ENCODE data around the gene SPEM2.

The SPEM2 gene

GRCh38 chr17:7409716-7410115 lies 15.7 kb upstream of the SPEM2 start:
- Histone ChIP-seq H3K9me3 (ENCODE audit: control insufficient read depth, low read length) (no peaks in the 10 kb centered on the region), H3K4me1 (ENCODE audit: control insufficient read depth, insufficient read depth, low read length, poor library complexity, severe bottlenecking) (peaks cover 11% of the 10 kb centered on the region), H3K27me3 (replicated peaks; ENCODE audit: control insufficient read depth, insufficient read depth, low read length, poor library complexity, severe bottlenecking) (no peaks in the 10 kb centered on the region), H3K36me3 (ENCODE audit: control insufficient read depth, insufficient read depth, low read length) (no peaks in the 10 kb centered on the region), H3K4me3 (ENCODE audit: insufficient read depth, low read depth, low read length, poor library complexity, severe bottlenecking) (no peak overlapping the region), H3K27ac (ENCODE audit: insufficient read depth, low read length, poor library complexity, severe bottlenecking) (no peak overlapping the region)
- DNase-seq: no peak

- H3K4me1 ChIP-seq (ENCODE audit: control insufficient read depth, insufficient read depth, low read length, poor library complexity, severe bottlenecking): no peaks in the 10 kb centered on the region
- H3K9me3 ChIP-seq (ENCODE audit: control insufficient read depth, low read length): no peaks in the 10 kb centered on the region
- no peaks in the 10 kb centered on the region for H3K36me3 ChIP-seq (ENCODE audit: control insufficient read depth, insufficient read depth, low read length)
- no peaks in the 10 kb centered on the region for H3K27me3 ChIP-seq (replicated peaks; ENCODE audit: control insufficient read depth, insufficient read depth, low read length, poor library complexity, severe bottlenecking)
- no peak overlapping the region for H3K4me3 ChIP-seq (ENCODE audit: insufficient read depth, low read depth, low read length, poor library complexity, severe bottlenecking)
- no peak for DNase-seq
- H3K27ac ChIP-seq (ENCODE audit: insufficient read depth, low read length, poor library complexity, severe bottlenecking): no peak overlapping the region
These were observed 14.6 kb upstream of the SPEM2 start for GRCh38 chr17:7410634-7411426.

- no peak for DNase-seq
- Histone ChIP-seq H3K27ac (ENCODE audit: insufficient read depth, low read length, poor library complexity, severe bottlenecking) (no peak overlapping the region), H3K27me3 (replicated peaks; ENCODE audit: control insufficient read depth, insufficient read depth, low read length, poor library complexity, severe bottlenecking) (no peaks in the 10 kb centered on the region), H3K4me1 (ENCODE audit: control insufficient read depth, insufficient read depth, low read length, poor library complexity, severe bottlenecking) (no peaks in the 10 kb centered on the region), H3K36me3 (ENCODE audit: control insufficient read depth, insufficient read depth, low read length) (no peaks in the 10 kb centered on the region), H3K4me3 (ENCODE audit: insufficient read depth, low read depth, low read length, poor library complexity, severe bottlenecking) (no peak overlapping the region), H3K9me3 (ENCODE audit: control insufficient read depth, low read length) (no peaks in the 10 kb centered on the region)
These were observed 14.0 kb upstream of the SPEM2 start for GRCh38 chr17:7411427-7411750.

GRCh38 chr17:7413346-7413985 lies 11.9 kb upstream of the SPEM2 start:
- DNase-seq: no peak
- H3K27ac ChIP-seq (ENCODE audit: insufficient read depth, low read length, poor library complexity, severe bottlenecking): no peak overlapping the region
- H3K4me3 ChIP-seq (ENCODE audit: insufficient read depth, low read depth, low read length, poor library complexity, severe bottlenecking): no peak overlapping the region
- no peaks in the 10 kb centered on the region for H3K36me3 ChIP-seq (ENCODE audit: control insufficient read depth, insufficient read depth, low read length)
- no peaks in the 10 kb centered on the region for H3K4me1 ChIP-seq (ENCODE audit: control insufficient read depth, insufficient read depth, low read length, poor library complexity, severe bottlenecking)
- no peaks in the 10 kb centered on the region for H3K9me3 ChIP-seq (ENCODE audit: control insufficient read depth, low read length)
- H3K27me3 ChIP-seq (replicated peaks; ENCODE audit: control insufficient read depth, insufficient read depth, low read length, poor library complexity, severe bottlenecking): no peaks in the 10 kb centered on the region

- Histone ChIP-seq H3K4me3 (ENCODE audit: insufficient read depth, low read depth, low read length, poor library complexity, severe bottlenecking) (no peak overlapping the region), H3K27ac (ENCODE audit: insufficient read depth, low read length, poor library complexity, severe bottlenecking) (no peak overlapping the region), H3K27me3 (replicated peaks; ENCODE audit: control insufficient read depth, insufficient read depth, low read length, poor library complexity, severe bottlenecking) (no peaks in the 10 kb centered on the region), H3K4me1 (ENCODE audit: control insufficient read depth, insufficient read depth, low read length, poor library complexity, severe bottlenecking) (no peaks in the 10 kb centered on the region), H3K36me3 (ENCODE audit: control insufficient read depth, insufficient read depth, low read length) (no peaks in the 10 kb centered on the region), H3K9me3 (ENCODE audit: control insufficient read depth, low read length) (no peaks in the 10 kb centered on the region)
- DNase-seq: no peak
These were observed 10.6 kb upstream of the SPEM2 start for GRCh38 chr17:7414837-7415236.

- DNase-seq: no peak
- Histone ChIP-seq H3K27ac (ENCODE audit: insufficient read depth, low read length, poor library complexity, severe bottlenecking) (no peak overlapping the region), H3K4me1 (ENCODE audit: control insufficient read depth, insufficient read depth, low read length, poor library complexity, severe bottlenecking) (no peaks in the 10 kb centered on the region), H3K27me3 (replicated peaks; ENCODE audit: control insufficient read depth, insufficient read depth, low read length, poor library complexity, severe bottlenecking) (no peaks in the 10 kb centered on the region), H3K9me3 (ENCODE audit: control insufficient read depth, low read length) (no peaks in the 10 kb centered on the region), H3K4me3 (ENCODE audit: insufficient read depth, low read depth, low read length, poor library complexity, severe bottlenecking) (no peak overlapping the region), H3K36me3 (ENCODE audit: control insufficient read depth, insufficient read depth, low read length) (no peaks in the 10 kb centered on the region)
These were observed 9.6 kb upstream of the SPEM2 start for GRCh38 chr17:7415784-7416183.

GRCh38 chr17:7416323-7416722 lies 9.1 kb upstream of the SPEM2 start:
- Histone ChIP-seq H3K36me3 (ENCODE audit: control insufficient read depth, insufficient read depth, low read length) (no peaks in the 10 kb centered on the region), H3K4me3 (ENCODE audit: insufficient read depth, low read depth, low read length, poor library complexity, severe bottlenecking) (no peak overlapping the region), H3K27ac (ENCODE audit: insufficient read depth, low read length, poor library complexity, severe bottlenecking) (no peak overlapping the region), H3K9me3 (ENCODE audit: control insufficient read depth, low read length) (no peaks in the 10 kb centered on the region), H3K4me1 (ENCODE audit: control insufficient read depth, insufficient read depth, low read length, poor library complexity, severe bottlenecking) (no peaks in the 10 kb centered on the region), H3K27me3 (replicated peaks; ENCODE audit: control insufficient read depth, insufficient read depth, low read length, poor library complexity, severe bottlenecking) (no peaks in the 10 kb centered on the region)
- DNase-seq: no peak

GRCh38 chr17:7417056-7417655 lies 8.3 kb upstream of the SPEM2 start:
- H3K27me3 ChIP-seq (replicated peaks; ENCODE audit: control insufficient read depth, insufficient read depth, low read length, poor library complexity, severe bottlenecking): no peaks in the 10 kb centered on the region
- no peaks in the 10 kb centered on the region for H3K36me3 ChIP-seq (ENCODE audit: control insufficient read depth, insufficient read depth, low read length)
- H3K9me3 ChIP-seq (ENCODE audit: control insufficient read depth, low read length): no peaks in the 10 kb centered on the region
- no peaks in the 10 kb centered on the region for H3K4me1 ChIP-seq (ENCODE audit: control insufficient read depth, insufficient read depth, low read length, poor library complexity, severe bottlenecking)
- no peak overlapping the region for H3K4me3 ChIP-seq (ENCODE audit: insufficient read depth, low read depth, low read length, poor library complexity, severe bottlenecking)
- H3K27ac ChIP-seq (ENCODE audit: insufficient read depth, low read length, poor library complexity, severe bottlenecking): no peak overlapping the region
- DNase-seq: no peak

- no peak overlapping the region for H3K4me3 ChIP-seq (ENCODE audit: insufficient read depth, low read depth, low read length, poor library complexity, severe bottlenecking)
- H3K36me3 ChIP-seq (ENCODE audit: control insufficient read depth, insufficient read depth, low read length): no peaks in the 10 kb centered on the region
- H3K9me3 ChIP-seq (ENCODE audit: control insufficient read depth, low read length): no peaks in the 10 kb centered on the region
- DNase-seq: no peak
- no peak overlapping the region for H3K27ac ChIP-seq (ENCODE audit: insufficient read depth, low read length, poor library complexity, severe bottlenecking)
- no peaks in the 10 kb centered on the region for H3K27me3 ChIP-seq (replicated peaks; ENCODE audit: control insufficient read depth, insufficient read depth, low read length, poor library complexity, severe bottlenecking)
- no peaks in the 10 kb centered on the region for H3K4me1 ChIP-seq (ENCODE audit: control insufficient read depth, insufficient read depth, low read length, poor library complexity, severe bottlenecking)
These were observed 6.8 kb upstream of the SPEM2 start for GRCh38 chr17:7418472-7419152.

All from effector memory CD4-positive, alpha-beta T cell (primary cell).